Embryonic facial prominence (tissue), 1 donor: Measurements from ENCODE around the gene SMAD3.

Experiments
- DNase-seq: peaks from one replicate; pipeline ENCODE4 v3.0.0-alpha.2; 2016; ENCODE audit errors: extremely low spot score

Gene SMAD3

DNA sequence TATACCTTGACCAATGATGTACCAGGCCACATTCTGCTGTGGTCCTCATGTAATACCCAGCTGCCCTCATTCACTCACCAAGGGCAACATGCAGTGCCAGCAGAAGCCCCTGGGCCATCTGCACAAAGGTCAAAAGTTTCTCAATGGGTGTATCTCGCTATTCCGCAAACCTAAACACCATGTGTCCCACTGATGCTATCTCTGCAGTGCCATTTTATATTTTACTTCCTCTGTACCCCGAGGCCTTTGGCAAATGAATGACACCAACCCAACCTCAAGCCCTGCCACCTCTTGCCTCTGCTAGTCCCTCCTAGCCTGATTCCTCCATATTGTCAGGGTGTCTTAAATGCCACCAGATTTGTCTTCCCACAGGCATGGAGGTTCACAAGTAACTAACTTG is 129.9 kb downstream of the SMAD3 start:
- no peak for DNase-seq

DNA sequence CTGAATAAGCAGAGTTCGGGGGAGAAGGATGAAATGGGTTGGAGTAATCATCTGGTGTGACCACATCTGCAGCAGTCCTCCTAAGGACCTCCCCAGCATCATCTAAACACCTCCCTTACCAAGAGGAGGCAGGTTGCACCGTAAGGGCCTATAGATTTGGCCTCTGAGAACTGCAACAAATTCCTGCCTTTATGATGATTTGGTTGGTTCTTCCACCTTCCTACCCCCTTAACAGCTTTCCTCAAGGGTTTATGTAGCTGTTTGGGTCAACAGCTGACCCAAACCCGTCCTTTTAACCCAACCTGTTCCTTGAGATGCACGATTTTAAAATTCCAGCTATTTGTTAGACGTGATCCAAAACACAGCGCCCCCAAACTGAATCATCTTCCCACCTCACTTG is 130.8 kb downstream of the SMAD3 start:
- DNase-seq = no peak

DNA sequence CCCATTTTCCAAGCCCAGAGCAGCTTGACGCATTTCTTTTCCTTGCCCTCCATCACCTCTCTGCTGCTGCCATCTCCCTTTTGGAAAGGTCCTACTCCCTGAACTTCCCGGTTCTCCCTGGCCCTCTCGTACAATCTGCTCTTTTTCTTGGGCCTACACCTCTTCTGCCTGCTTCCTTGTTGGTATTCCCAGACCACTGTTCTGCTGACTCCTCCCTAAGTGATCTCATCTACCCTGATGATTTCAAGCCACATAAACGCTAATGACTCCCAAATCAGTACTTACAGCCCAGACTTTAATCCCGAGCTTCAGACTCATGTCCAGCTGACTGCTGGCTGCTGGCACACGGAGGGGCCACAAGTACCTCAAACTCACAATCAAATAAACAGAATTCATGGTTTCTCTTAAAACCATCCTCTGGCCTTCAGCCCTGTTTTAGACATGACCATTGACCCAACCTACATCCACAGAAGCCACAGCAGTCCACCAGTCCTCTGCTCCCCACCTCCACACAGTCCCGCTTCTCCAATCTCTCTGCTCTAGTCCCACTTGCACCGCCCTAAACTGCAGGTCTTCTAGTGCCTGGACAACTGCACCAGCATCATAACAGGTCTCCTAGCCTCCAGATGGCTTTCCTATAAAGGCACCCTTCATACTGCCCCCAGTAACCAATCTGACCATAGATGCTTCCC is 131.4 kb downstream of the SMAD3 start:
- no peak for DNase-seq

DNA sequence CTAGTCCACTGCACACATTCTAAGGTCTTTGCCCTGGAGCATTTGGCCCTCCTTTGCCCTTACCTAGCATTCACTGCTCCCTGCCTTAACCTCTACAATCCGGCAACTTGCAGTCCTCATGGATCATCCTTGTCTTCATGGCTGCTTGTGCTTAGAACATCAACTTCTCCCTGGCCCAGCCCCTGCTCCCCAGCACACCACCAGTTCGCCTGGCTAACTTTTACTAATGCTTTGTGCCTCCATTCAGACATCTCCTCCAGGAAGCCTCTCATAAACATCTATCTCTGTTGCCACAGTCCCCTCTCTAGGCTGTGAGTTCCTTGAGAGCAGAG is 131.9 kb downstream of the SMAD3 start:
- no peak for DNase-seq

DNA sequence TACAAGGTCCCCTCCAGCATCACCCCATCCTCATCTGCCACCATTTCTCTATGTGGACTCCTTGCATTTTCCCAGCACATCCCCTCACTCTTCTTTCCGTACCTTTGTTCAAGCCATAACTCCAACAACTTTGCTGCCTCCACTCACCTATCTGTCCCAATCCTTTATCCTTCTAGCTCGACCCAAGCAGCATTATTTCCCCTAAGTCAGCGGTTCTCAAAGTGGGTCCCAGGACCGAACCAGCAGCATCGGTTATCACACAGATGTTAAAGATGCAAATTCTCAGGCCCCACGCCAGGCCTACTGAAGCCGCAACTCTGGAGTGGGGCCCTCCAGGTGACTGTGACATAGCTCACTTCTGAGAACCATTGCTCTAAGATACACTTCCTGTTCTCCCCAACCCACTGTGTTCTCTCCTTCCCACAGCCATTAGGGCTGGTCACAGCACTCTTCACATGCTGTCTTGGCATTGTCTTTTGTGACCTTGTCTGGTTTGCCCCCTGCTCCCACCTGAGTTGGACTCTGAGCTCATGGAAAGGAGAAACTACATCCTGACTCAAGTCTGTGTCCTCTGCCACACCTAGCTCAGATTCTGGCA is 132.9 kb downstream of the SMAD3 start:
- DNase-seq = no peak

DNA sequence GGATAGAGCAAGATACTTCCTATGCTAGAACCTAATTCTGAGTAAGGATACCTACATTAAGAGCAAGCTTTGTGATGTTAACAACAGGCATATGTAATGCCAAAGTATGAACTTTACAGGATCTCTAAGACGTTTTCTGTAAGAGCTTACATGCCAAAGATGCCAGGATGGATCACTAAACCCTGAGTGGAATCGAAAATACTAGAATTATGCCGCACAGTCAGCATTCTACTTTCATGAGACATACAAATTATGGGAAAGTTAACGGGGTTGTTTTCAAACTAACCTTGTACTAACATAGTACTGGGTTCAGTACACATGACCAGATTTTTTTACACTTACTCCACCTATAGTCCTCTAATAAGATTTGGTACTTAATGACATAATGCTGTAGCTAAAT is 134.0 kb downstream of the SMAD3 start:
- DNase-seq = no peak

DNA sequence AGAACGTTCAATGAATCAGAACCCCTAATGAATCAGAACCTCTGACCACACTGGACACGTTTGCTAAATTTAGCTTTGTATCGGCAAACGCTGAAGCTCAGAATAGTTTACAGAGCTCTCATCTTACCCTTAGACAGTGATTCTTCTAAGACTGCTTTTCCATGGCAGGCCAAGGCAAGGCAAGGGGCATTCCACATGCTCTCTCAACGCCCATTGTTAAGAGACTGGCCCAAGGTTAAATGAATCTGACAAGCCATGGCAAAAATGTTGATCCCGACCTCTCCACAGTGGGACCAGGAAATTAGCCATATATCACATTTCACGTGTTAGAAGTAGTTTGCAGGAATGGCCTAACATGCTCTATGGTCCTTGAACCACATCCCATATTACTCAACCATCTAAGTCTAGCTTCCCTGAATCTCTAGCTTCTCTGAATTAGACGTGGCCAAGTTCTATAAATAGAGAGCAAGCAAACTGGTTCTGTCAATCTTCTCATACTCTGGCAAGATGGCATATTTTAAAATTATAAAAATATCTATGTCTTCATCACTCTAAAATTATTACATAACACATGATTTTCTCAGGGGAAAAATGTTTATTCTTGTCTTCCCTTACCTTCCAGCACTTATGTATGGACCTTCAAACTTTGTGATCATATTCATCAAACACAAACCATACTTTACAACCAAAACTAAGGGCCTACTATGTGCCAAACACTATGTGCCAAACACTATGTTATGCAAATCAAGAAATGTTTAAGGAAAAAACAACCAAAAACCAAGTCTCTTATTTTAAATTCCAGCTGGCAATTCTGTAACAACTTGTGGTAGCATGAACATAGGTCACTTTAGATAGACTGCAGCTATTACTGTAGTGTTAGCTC is 134.7 kb downstream of the SMAD3 start:
- DNase-seq = no peak

DNA sequence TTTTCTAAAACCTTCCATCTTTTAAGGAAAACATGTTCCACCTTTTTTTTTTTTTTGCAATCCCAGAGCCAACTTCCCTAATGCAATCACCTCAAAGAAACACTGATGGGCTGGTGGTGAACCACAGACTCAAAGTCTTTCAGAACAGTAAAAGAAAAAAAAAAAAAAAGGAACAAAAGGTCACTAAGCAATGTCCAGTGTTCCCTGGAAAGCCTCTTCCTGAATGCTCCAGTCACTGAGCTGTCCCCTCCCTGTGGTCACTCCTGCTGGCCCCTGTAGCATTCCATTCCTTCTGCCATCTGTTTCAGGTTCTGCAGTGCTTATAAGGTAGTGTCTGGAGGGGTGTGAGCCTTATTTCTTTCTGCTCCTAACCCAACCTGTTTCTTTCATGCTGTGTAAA is 135.7 kb downstream of the SMAD3 start:
- no peak for DNase-seq

DNA sequence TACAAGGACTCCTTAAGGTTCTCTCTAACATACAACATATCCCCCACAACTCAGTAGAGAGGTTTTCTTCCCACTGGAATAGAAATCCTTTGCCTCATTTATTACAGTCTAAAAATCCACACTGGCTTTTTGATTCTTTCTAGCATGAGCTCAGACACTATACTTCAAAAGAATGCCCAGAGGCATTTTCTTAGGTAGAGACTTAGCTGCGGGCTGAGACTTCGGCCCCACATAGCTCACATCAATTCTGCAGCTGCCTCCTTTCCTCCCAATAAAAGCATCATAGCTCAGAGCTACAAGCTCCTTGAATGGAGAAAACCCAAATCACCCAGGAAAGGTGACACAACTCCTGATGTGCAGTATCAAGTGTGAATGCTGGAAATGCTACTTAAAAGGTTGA is 136.7 kb downstream of the SMAD3 start:
- no peak for DNase-seq

DNA sequence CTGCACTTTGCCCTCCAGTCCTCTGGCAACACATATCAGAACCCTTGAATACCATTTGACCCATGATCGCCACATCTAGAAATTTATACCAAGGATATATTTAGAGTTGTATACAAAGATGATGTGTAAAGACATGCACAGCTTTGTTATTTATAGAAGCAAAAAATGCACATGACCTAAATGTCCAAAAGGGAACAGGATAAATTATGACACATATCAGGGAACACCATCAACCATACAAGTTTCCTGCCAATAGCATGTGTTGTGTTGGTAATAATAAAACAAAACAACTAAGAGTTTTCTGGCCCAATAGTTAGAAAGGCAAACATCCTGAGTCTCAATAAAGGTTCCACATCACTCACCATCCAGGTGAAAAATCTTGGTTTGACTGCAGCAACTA is 137.6 kb downstream of the SMAD3 start:
- DNase-seq = no peak

DNA sequence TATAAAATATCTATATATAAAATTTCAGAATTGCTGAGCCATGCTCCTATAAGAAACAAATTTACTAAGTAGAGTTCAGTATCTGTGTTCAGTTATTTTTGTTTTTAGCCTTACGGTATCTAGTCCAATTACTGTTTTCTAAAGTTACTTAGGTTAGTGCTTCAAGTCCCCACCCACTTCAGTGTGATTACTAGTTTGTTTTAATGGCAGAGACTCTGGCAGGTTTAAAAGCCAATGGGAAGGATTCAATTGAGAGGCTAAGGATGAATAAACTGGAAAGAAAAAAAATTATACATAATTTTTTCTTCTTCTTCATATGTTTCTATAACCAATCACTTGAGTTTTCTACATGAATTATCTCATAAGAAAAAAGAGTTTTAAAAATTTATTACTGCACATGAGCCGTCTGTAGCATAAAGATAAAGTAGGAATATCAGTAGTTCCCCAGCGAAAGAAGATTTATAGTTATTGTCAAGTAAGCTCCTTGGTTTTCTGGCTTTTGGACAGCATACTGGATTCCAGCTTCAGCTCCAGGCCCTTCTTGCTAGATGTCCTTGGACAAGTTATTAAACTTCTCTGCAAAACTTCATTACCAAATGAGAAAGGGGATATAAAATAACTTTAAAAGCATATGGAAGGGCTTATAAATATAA is 142.3 kb downstream of the SMAD3 start:
- no peak for DNase-seq

DNA sequence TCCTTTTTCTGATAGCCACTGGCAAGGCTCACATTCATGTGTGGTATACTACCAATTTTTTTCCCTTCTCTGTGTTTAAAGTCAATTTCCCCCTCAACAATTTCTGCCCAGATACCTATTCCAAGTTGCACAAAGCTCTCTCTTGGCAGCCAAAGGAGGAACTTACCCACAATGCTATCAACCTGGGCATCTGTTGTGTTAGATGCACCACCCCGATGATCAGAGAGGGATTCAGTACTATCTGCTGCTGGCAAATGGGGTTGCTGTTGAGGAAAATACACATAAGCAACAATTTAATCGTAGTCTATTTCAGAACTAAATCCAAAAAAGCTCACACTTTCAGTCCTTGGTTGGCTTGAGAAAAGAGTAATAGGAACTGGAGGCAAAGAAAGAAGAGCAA is 143.0 kb downstream of the SMAD3 start:
- no peak for DNase-seq

DNA sequence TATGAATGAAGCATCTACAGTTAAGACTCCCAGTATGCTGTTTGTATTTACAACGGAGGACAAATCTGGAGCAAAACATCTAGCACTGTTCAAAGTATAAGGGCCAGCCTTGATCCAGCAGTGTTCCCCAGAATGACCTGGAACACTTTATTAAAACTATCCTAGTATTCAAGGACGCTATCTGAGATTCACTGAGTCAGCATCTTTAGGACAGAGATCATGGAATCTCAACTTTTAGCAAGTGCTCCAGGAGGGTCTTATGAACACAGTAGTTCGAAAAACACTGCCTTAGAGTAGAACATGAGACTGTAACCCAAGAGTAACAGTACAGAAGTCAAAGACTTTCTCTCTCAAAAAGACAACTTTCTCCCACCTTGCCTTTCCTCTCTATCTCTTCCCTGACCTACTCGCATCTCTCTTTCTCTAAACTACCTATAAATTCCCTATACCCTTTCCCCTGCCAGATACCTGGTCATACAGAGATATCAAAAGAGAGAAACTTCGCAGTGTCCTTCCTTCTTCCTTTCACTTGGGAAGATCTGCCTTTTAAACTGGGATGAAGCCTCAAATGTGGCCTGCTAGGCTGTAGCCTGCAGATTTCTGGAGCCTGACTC is 145.3 kb downstream of the SMAD3 start:
- no peak for DNase-seq

DNA sequence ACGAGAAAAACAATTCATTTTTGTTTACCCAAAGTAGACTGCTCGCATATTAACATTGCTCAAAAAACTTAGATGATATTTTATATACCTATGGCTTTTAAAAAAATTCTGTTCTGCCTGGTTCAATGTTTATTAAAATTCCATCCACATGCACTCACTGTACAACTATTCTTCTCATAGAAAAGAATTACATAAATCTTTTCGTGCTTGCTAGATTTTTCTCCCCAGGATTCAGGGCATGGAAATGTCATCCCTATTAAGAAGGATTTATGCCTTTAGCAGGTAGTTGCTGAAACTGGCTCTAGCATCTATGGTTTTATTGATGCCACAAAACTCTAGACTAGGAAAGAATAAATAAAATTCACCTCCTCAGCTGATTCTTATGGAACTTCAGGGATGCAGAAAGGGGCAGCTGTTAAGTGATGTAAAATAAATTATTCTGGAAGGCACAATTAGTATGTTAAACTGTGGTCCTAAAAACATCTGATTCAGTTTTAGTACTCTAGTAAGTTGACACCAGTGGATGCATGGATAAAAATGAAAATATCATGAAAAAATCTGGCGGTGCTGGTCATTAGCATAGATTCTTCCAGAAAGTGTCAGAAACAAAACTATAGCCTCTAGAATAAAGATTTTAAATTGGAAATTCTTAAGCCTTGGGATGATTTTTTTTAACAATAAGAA is 147.4 kb downstream of the SMAD3 start:
- DNase-seq = no peak

DNA sequence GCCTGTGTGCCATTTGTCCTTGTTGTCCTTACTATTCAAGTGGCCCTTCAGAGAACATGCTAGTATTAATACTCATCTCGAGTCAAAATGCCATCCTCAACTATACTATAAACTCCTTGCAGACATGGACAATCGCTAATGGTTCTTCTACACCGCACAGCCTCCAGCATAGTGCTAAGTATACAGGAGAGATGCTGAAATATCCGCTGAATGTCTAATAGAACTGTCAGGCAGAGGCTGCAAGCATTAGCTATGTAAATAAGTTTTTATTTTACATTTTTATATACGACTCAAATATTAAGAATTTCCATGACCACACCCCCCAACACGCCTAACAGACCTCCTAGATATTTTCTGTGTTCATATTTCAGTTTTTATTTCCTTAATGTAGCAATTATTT is 149.7 kb downstream of the SMAD3 start:
- DNase-seq = no peak

DNA sequence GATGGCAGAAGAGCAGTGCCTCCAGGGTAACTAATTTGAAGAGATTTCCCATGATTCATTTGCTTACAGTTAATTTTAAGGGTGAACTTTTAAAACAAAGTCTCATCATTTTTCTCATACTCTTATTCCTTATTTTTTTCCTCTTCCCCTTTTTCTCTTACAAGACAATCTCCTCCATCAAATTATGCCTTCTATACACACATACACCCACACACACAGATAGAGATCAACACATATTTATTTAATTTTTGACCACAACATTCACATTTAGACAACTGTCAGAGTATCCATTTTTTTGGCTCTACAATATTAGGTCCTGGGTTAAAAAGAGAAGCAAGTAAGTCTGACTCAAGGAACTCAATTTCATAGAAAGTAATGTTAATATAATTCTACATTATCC is 151.5 kb downstream of the SMAD3 start:
- DNase-seq = no peak

DNA sequence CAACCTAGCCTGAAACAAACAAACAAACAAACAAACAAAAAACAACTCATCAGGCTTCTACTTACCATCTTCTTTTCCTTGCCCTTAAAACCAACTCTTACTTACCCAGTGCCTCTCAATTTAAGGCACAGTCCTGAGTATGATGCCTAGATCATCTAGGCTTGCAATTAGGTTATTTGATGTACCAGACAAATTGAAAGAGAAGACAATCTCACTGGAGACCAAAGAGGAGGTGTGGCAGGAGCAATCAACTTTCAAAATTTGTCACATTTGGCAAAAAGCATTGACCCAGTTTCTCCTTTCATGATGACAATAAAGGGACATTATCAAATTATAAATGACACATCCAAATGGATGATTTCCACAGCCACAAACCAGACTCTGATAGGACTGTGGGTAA is 153.0 kb downstream of the SMAD3 start:
- no peak for DNase-seq

DNA sequence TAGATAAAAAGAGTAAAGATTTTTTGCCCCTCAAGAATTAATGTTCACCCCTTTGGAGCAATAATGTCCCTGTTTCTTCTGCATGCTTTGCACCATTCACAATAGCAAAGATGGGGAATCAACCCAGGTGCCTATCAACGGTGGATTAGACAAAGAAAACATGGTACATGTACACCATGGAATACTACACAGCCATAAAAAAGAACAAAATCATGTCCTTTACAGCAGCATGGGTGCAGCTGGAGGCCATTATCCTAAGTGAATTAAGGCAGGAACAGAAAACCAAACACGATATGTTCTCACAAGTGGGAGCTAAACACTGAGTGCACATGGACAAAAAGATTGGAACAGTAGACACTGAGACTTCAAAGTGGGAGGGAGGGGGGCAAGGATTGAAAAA is 153.9 kb downstream of the SMAD3 start:
- no peak for DNase-seq

DNA sequence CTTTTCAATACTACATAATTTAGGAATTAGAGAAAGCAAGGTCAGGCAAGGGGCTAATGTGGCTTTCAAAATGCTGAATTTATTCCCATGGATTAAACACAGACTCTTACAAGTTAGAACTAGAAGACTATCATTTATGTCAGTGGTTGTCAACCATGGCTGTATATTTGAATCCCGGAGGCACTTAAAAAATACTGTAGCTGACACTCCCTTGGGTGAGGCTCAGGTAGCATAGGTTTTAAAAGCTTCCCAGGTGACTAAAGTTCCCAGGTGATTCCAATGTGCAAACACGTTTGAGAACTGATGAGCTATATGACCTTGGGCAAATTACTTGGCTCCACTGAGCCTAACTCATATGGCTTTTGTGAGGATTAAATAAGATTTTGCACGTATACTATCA is 159.5 kb downstream of the SMAD3 start:
- no peak for DNase-seq

DNA sequence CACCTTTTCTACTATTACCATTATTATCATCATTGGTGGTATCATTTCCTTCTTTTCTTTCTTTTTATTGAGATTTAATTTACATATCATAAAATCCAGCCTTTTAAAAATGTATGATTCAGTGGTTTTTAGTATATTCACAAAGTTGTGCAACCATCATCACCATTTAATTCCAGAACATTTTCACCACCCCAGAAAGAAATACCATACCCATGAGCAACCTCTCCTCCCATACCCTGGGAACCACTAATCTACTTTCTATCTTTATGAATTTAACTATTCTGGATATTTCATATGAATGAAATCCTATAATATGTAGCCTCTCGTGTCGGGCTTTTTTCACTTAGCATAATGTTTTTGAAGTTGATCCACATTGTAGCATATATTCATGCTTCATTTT is 159.9 kb downstream of the SMAD3 start:
- no peak for DNase-seq

DNA sequence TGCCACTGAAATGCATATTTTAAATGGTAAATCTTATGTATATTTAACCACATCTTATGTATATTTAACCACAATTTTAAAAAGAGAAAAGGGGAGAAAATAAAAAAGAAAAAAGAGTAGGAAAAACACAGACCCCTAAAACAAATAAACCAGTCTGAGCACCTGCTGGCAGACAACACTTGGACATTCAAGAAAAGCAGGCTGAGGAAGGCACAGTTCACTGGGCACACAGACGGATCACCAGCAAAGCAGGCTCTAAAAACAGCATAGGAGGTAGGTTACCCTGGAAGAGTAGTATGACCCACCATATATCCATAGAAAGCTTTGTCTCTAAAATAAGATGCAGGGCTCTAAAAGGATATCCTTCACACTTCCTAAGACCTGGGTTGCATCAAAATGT is 162.0 kb downstream of the SMAD3 start:
- DNase-seq = no peak

DNA sequence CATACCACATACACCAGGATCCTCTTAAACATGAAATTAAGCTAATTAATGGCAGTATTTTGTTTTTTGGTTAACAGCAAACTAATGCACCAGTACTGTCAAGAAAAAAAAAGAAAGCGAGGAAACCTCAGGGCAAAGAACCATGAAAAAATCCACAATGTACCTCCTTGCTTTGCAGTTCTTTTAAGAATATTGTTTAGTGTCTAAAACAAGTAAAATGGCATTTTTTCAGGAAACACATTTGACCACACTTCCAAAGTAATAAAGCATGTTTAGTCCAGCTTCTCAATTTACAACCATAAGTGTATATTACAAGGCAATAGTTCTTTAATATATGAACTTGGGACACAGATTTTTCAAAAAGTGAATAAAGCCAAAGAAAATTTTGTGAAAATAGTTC is 162.4 kb downstream of the SMAD3 start:
- no peak for DNase-seq
